CD14-positive monocyte (primary cell): ENCODE measurements around the gene GNG2. TPM values are rescaled to one million over a fixed set of nuclear protein-coding genes. Genes with fewer than 3 reads are reported as not detected.

Experiments
- DNase-seq, 3 donors: peaks; one replicate each; pipeline ENCODE4 v3.0.0-alpha.2; 2011 to 2022
- H2AFZ ChIP-seq: 2 replicates; pipeline ENCODE4 v1.6.0; 2012; ENCODE audit warnings: mild to moderate bottlenecking, low read depth, low read length, inconsistent platforms; ENCODE audit not compliant: insufficient read depth, poor library complexity, severe bottlenecking
- H3K27ac ChIP-seq, 2 donors: 1 replicate in 1 of 2; 2 replicates in 1 of 2; pipeline ENCODE4 v1.5.1; 2012 to 2013; ENCODE audit warnings: low read length in 2 of 2, control low read depth in 1 of 2, inconsistent platforms in 1 of 2, low read depth in 1 of 2, mild to moderate bottlenecking in 1 of 2
- H3K27me3 ChIP-seq, 2 donors: one replicate each; pipeline versions ENCODE4 v1.6.0 to v1.6.1; 2011 to 2013; ENCODE audit warnings: low read length in 2 of 2; ENCODE audit not compliant: control insufficient read depth in 2 of 2, insufficient read depth in 2 of 2
- H3K36me3 ChIP-seq, 2 donors: replicated peaks in 1 of 2; 1 replicate in 1 of 2; 2 replicates in 1 of 2; pipeline versions ENCODE4 v1.5.1 to v1.6.1; 2012 to 2013; ENCODE audit warnings: low read length in 2 of 2, control low read depth in 1 of 2, inconsistent platforms in 1 of 2, mild to moderate bottlenecking in 1 of 2; ENCODE audit not compliant: insufficient read depth in 2 of 2, control insufficient read depth in 1 of 2
- H3K4me1 ChIP-seq, 2 donors: 1 replicate in 1 of 2; 2 replicates in 1 of 2; pipeline versions ENCODE4 v1.5.1 to v1.6.1; 2012 to 2013; ENCODE audit warnings: low read length in 2 of 2, control low read depth in 1 of 2, inconsistent platforms in 1 of 2, mild to moderate bottlenecking in 1 of 2, moderate library complexity in 1 of 2; ENCODE audit not compliant: insufficient read depth in 2 of 2, control insufficient read depth in 1 of 2
- H3K4me2 ChIP-seq: replicated peaks from 2 replicates; pipeline ENCODE3; 2012; ENCODE audit warnings: low read length, moderate library complexity, mild to moderate bottlenecking; ENCODE audit not compliant: poor library complexity, severe bottlenecking; ENCODE audit errors: extremely low read depth
- H3K4me3 ChIP-seq, 3 experiments: fragments of 200-600 bp in 1 of 3; sonication (generic) in 1 of 3; replicated peaks in 1 of 3; 1 replicate in 2 of 3; 2 replicates in 1 of 3; pipeline ENCODE4 v1.5.1; 2011 to 2013; ENCODE audit warnings: low read length in 3 of 3, mild to moderate bottlenecking in 3 of 3, control low read depth in 2 of 3, low read depth in 2 of 3, inconsistent platforms in 1 of 3, moderate library complexity in 1 of 3
- H3K79me2 ChIP-seq: 2 replicates; pipeline ENCODE4 v1.6.0; 2012; ENCODE audit warnings: mild to moderate bottlenecking, control low read depth, inconsistent platforms, low read length, moderate library complexity; ENCODE audit not compliant: insufficient read depth
- H3K9ac ChIP-seq: 2 replicates; pipeline ENCODE4 v1.6.0; 2017; ENCODE audit warnings: low read length, mild to moderate bottlenecking; ENCODE audit not compliant: insufficient read depth, poor library complexity, severe bottlenecking
- H3K9me3 ChIP-seq, 2 donors: replicated peaks in 1 of 2; 1 replicate in 1 of 2; 2 replicates in 1 of 2; pipeline versions ENCODE4 v1.5.1 to v1.6.1; 2012 to 2013; ENCODE audit warnings: low read length in 2 of 2, control low read depth in 1 of 2; ENCODE audit not compliant: control insufficient read depth in 1 of 2, insufficient read depth in 1 of 2
- H4K20me1 ChIP-seq: 2 replicates; pipeline ENCODE4 v1.6.0; 2012; ENCODE audit warnings: mild to moderate bottlenecking, low read length, control low read depth, moderate library complexity; ENCODE audit not compliant: insufficient read depth
- H3K27ac Mint-ChIP-seq, 7 donors: one replicate each; pipeline ENCODE4 v1.8.0; 2020; ENCODE audit warnings: mild to moderate bottlenecking in 7 of 7, mixed read lengths in 7 of 7, moderate library complexity in 6 of 7, inconsistent platforms in 2 of 7
- H3K27me3 Mint-ChIP-seq, 3 donors: one replicate each; pipeline ENCODE4 v1.8.0; 2021 to 2022; ENCODE audit warnings: low read depth in 3 of 3, mild to moderate bottlenecking in 3 of 3, mixed read lengths in 3 of 3, moderate library complexity in 3 of 3, inconsistent platforms in 1 of 3
- H3K36me3 Mint-ChIP-seq, 2 donors: one replicate each; pipeline ENCODE4 v1.8.0; 2020; ENCODE audit warnings: mixed read lengths in 2 of 2, inconsistent platforms in 1 of 2, mild to moderate bottlenecking in 1 of 2
- H3K4me1 Mint-ChIP-seq: one replicate; pipeline ENCODE4 v1.8.0; 2020; ENCODE audit warnings: mild to moderate bottlenecking, mixed read lengths
- H3K4me3 Mint-ChIP-seq, 2 donors: one replicate each; pipeline ENCODE4 v1.8.0; 2020; ENCODE audit warnings: mild to moderate bottlenecking in 2 of 2, mixed read lengths in 2 of 2, moderate library complexity in 1 of 2
- H3K9me3 Mint-ChIP-seq, 7 donors: one replicate each; pipeline ENCODE4 v1.8.0; 2020 to 2022; ENCODE audit warnings: mixed read lengths in 7 of 7, mild to moderate bottlenecking in 6 of 7, moderate library complexity in 6 of 7, inconsistent platforms in 2 of 7
- WGBS: methylation state at CpG from one replicate; pipeline ENCODE4 v1.1.5; 2013; ENCODE audit warnings: missing lambda C conversion rate; ENCODE audit not compliant: insufficient coverage; 5-methylcytosine and 5-hydroxymethylcytosine counted together
- intact Hi-C, 2 donors: fragments of 100-400 bp; cut with micrococcal nuclease; formaldehyde crosslinking; loops; one replicate each; pipeline versions ENCODE4 v1.15.0 to v1.15.1; 2023
- polyA plus RNA-seq, 3 donors: library from polyadenylated mRNA; depleted of rRNA in 1 of 3; unstranded in 2 of 3; stranded (reverse) in 1 of 3; fragments of 300-500 nt in 2 of 3; fragments of >200 nt in 1 of 3; fragmentation: Illumina TruSeq in 2 of 3; gene quantifications; 1 replicate in 2 of 3; 2 replicates in 1 of 3; pipeline ENCODE4 v1.2.3, GENCODE V29; 2012 to 2021
- TF ChIP-seq, protein P1 (sequence below): fragments of 200-600 bp; IDR thresholded peaks from one replicate; pipeline ENCODE4 v1.8.0; 2022; ENCODE audit warnings: antibody characterized with exemption, mild to moderate bottlenecking

The GNG2 gene
- polyA plus RNA-seq, 3 donors = 42.7 to 151 (median 146) TPM

DNA sequence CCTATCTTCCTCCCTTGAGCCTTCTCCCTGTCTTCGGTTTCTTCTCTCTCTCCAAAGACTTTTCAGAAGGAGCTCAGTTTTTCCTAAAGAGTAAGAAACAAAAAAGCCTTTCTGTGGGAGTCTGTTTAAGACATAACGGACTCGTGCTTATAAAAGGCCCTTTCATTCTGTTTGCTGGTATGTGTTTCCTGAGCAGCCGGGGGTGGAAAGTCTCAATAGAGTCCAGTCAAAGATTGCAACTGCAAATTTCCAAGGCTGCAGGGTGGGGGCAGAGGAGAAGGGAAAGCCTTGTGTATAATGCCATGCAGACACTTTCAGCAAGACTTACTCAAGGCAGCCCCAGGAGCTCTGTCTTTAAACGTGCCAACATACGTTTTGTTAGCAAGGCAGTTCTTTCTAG, 62.2 kb downstream of the GNG2 start:
- intact Hi-C loops = no loop called here
- no peak overlapping the region for H3K4me3 ChIP-seq
- Mint-ChIP-seq H3K27ac (peak overlapping the region in 1 of 7 donors; percentile 35), H3K4me3 (no peak overlapping the region), H3K9me3 (peaks cover 0 to 2% (median 0%) of the 10 kb centered on the region in 7 donors), H3K36me3 (peaks cover 18 to 28% of the 10 kb centered on the region in 2 donors), H3K27me3 (peaks cover 0 to 4% (median 0%) of the 10 kb centered on the region in 3 donors), H3K4me1 (peaks cover 9% of the 10 kb centered on the region)
- no peak overlapping the region for H2AFZ ChIP-seq
- H3K4me2 ChIP-seq = no peak overlapping the region
- 51% methylated on average over 5 of the region's 6 CpGs for WGBS
- DNase-seq = no peak
- H3K36me3 ChIP-seq = peaks cover 0 to 11% of the 10 kb centered on the region in 2 donors
- H3K4me1 ChIP-seq = no peaks in the 10 kb centered on the region
- no peaks in the 10 kb centered on the region for H3K9me3 ChIP-seq
- no peaks in the 10 kb centered on the region for H3K27me3 ChIP-seq
- H3K79me2 ChIP-seq = no peaks in the 10 kb centered on the region
- no peak overlapping the region for H3K27ac ChIP-seq
- H3K9ac ChIP-seq = no peak overlapping the region
- H4K20me1 ChIP-seq = peaks cover 83% of the 10 kb centered on the region
- TF ChIP-seq, protein P1, sequence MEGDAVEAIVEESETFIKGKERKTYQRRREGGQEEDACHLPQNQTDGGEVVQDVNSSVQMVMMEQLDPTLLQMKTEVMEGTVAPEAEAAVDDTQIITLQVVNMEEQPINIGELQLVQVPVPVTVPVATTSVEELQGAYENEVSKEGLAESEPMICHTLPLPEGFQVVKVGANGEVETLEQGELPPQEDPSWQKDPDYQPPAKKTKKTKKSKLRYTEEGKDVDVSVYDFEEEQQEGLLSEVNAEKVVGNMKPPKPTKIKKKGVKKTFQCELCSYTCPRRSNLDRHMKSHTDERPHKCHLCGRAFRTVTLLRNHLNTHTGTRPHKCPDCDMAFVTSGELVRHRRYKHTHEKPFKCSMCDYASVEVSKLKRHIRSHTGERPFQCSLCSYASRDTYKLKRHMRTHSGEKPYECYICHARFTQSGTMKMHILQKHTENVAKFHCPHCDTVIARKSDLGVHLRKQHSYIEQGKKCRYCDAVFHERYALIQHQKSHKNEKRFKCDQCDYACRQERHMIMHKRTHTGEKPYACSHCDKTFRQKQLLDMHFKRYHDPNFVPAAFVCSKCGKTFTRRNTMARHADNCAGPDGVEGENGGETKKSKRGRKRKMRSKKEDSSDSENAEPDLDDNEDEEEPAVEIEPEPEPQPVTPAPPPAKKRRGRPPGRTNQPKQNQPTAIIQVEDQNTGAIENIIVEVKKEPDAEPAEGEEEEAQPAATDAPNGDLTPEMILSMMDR = no peak

DNA sequence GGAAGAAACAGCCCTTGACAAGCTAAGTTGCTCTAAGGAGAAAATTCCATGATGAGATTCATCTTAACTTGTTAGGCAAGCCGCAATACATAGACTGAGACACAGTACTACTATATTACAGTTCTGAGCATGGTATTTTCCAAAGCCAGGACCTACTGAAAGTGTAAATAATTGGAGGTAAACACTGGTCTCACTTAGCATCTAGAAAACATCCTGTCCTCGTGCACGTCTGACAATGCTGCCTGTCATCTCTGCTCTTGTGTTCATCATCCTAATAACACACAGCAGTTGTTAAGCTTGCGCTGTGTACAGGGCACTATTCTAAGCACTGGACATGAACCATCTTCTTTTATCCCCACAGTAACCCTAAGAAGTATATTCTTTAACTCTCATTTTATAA, 64.2 kb downstream of the GNG2 start:
- H3K27ac Mint-ChIP-seq = no peak overlapping the region
- TF ChIP-seq, protein P1 = no peak
- no peak overlapping the region for H3K4me3 ChIP-seq

More for the DNA sequence above, 64.2 kb downstream of the GNG2 start:
- Histone ChIP-seq H3K79me2 (no peaks in the 10 kb centered on the region), H3K4me2 (no peak overlapping the region), H3K36me3 (peaks cover 0 to 21% of the 10 kb centered on the region in 2 donors), H3K4me1 (no peaks in the 10 kb centered on the region), H3K9me3 (no peaks in the 10 kb centered on the region), H3K9ac (no peak overlapping the region), H3K27ac (no peak overlapping the region), H2AFZ (no peak overlapping the region), H3K27me3 (no peaks in the 10 kb centered on the region), H4K20me1 (peaks cover 84% of the 10 kb centered on the region)
- peaks cover 0 to 4% (median 0%) of the 10 kb centered on the region in 3 donors for H3K27me3 Mint-ChIP-seq
- WGBS = 80% methylated on average over 2 of the region's 4 CpGs
- no peak overlapping the region for H3K4me3 Mint-ChIP-seq
- H3K4me1 Mint-ChIP-seq = peaks cover 9% of the 10 kb centered on the region
- DNase-seq = no peak
- intact Hi-C loops = no loop called here
- peaks cover 23 to 28% of the 10 kb centered on the region in 2 donors for H3K36me3 Mint-ChIP-seq
- no peaks in the 10 kb centered on the region for H3K9me3 Mint-ChIP-seq
